Measurements from ENCODE around the gene SHMT2. TPM values are rescaled to one million over a fixed set of nuclear protein-coding genes. Genes with fewer than 3 reads are reported as not detected.
A peak's percentile ranks its signal among the peaks of the same experiment; 100 is the strongest.

Gene SHMT2
- total RNA-seq, 1 experiment from 2014 or later, result 297 TPM

- POLR2A ChIA-PET, result interaction anchor here (9.7 kb wide), 1 partner anchor 10 kb away, joined by 97 read pairs; no protein-coding TSS in a partner anchor
- Mint-ChIP-seq H3K4me1 (peaks cover 50% of the 10 kb centered on the region), H3K4me3 (no peak overlapping the region), H3K36me3 (peaks cover 35% of the 10 kb centered on the region), H3K9me3 (no peaks in the 10 kb centered on the region), H3K27ac (no peak overlapping the region), H3K27me3 (ENCODE audit: low read depth) (peaks cover 60% of the 10 kb centered on the region)
- ATAC-seq (peak; percentile 1), DNase-seq (ENCODE audit: low spot score) (peak; percentile 56)
- CTCF ChIA-PET, result interaction anchor here (10.7 to 18.5 kb wide), 2 partner anchors 9 to 21 kb away, joined by 415 to 660 read pairs; partner anchors contain the start of genes NXPH4 and SHMT2
- TF ChIP-seq EMX1 (CRISPR knock-in tag; IDR thresholded peaks at IDR 0.05) (0 out of 2 replicates have a peak, but pooled peaks have one; percentile 76), USF1 (CRISPR knock-in tag; IDR thresholded peaks at IDR 0.05) (peak; percentile 46; the same call in 1 of the 2 replicates), ZNF263 (CRISPR knock-in tag; IDR thresholded peaks at IDR 0.05; ENCODE audit: low read depth) (no peak), NR2C2 (CRISPR knock-in tag; IDR thresholded peaks at IDR 0.05) (no peak), CBFB (CRISPR knock-in tag; IDR thresholded peaks at IDR 0.05; ENCODE audit: low read depth) (no peak), ELF4 (CRISPR knock-in tag; IDR thresholded peaks at IDR 0.05; ENCODE audit: low read depth) (no peak), RELA (CRISPR knock-in tag; IDR thresholded peaks at IDR 0.05; ENCODE audit: borderline replicate concordance) (no peak), USF2 (CRISPR knock-in tag; IDR thresholded peaks at IDR 0.05) (no peak), GRHL2 (CRISPR knock-in tag; IDR thresholded peaks at IDR 0.05; ENCODE audit: insufficient replicate concordance, severe bottlenecking) (no peak), MXD4 (CRISPR knock-in tag; IDR thresholded peaks at IDR 0.05; ENCODE audit: borderline replicate concordance) (no peak), NR1H2 (CRISPR knock-in tag; IDR thresholded peaks at IDR 0.05) (no peak), JAZF1 (CRISPR knock-in tag; IDR thresholded peaks at IDR 0.05) (no peak), ZNF219 (CRISPR knock-in tag; IDR thresholded peaks at IDR 0.05; ENCODE audit: borderline replicate concordance) (no peak), TCF7 (CRISPR knock-in tag; IDR thresholded peaks at IDR 0.05; ENCODE audit: low read depth) (no peak), ZSCAN18 (CRISPR knock-in tag; IDR thresholded peaks at IDR 0.05) (no peak), CREB1 (CRISPR knock-in tag; IDR thresholded peaks at IDR 0.05) (no peak), E2F1 (CRISPR knock-in tag; IDR thresholded peaks at IDR 0.05) (no peak), SOX15 (CRISPR knock-in tag; IDR thresholded peaks at IDR 0.05) (no peak), HMGXB4 (CRISPR knock-in tag; IDR thresholded peaks at IDR 0.05) (no peak), ZNF416 (CRISPR knock-in tag; IDR thresholded peaks at IDR 0.05) (peak; percentile 83)
- TF ChIP-seq, protein P1, sequence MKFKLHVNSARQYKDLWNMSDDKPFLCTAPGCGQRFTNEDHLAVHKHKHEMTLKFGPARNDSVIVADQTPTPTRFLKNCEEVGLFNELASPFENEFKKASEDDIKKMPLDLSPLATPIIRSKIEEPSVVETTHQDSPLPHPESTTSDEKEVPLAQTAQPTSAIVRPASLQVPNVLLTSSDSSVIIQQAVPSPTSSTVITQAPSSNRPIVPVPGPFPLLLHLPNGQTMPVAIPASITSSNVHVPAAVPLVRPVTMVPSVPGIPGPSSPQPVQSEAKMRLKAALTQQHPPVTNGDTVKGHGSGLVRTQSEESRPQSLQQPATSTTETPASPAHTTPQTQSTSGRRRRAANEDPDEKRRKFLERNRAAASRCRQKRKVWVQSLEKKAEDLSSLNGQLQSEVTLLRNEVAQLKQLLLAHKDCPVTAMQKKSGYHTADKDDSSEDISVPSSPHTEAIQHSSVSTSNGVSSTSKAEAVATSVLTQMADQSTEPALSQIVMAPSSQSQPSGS (CRISPR knock-in tag; IDR thresholded peaks at IDR 0.05; ENCODE audit: borderline replicate concordance, low read depth), result no peak
- TF ChIP-seq, protein P2, sequence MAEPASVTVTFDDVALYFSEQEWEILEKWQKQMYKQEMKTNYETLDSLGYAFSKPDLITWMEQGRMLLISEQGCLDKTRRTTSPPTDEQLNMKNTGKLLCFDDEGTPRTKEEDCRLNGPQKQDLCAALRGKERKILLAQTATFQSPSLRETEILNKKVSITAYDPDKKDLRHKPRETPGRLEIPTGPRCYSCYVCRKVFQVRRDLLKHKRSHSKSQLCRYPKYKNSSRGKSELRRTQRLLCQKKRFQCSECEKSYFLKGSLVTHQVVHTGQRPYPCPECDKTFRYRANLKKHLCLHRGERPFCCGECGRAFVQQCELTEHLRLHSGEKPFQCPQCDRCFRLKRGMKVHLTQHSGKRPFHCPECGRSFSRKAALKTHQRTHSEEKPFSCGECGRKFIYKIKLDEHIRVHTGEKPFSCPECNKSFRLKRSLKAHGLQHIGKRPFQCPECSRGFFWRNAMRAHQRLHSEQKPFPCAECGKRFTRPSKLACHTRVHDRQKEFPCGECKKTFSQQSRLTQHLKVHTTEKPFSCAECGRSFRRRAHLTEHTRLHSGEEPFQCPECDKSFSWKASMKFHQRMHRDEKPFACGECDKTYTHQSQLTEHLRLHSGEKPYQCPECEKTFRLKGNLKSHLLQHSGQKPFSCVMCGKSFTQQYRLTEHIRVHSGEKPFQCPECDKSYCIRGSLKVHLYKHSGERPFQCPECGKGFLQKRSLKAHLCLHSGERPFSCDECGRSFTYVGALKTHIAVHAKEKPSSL (CRISPR knock-in tag; conservative IDR thresholded peaks at IDR 0.05), result no peak; the same call in 1 of the 2 replicates
- TF ChIP-seq, protein P3, sequence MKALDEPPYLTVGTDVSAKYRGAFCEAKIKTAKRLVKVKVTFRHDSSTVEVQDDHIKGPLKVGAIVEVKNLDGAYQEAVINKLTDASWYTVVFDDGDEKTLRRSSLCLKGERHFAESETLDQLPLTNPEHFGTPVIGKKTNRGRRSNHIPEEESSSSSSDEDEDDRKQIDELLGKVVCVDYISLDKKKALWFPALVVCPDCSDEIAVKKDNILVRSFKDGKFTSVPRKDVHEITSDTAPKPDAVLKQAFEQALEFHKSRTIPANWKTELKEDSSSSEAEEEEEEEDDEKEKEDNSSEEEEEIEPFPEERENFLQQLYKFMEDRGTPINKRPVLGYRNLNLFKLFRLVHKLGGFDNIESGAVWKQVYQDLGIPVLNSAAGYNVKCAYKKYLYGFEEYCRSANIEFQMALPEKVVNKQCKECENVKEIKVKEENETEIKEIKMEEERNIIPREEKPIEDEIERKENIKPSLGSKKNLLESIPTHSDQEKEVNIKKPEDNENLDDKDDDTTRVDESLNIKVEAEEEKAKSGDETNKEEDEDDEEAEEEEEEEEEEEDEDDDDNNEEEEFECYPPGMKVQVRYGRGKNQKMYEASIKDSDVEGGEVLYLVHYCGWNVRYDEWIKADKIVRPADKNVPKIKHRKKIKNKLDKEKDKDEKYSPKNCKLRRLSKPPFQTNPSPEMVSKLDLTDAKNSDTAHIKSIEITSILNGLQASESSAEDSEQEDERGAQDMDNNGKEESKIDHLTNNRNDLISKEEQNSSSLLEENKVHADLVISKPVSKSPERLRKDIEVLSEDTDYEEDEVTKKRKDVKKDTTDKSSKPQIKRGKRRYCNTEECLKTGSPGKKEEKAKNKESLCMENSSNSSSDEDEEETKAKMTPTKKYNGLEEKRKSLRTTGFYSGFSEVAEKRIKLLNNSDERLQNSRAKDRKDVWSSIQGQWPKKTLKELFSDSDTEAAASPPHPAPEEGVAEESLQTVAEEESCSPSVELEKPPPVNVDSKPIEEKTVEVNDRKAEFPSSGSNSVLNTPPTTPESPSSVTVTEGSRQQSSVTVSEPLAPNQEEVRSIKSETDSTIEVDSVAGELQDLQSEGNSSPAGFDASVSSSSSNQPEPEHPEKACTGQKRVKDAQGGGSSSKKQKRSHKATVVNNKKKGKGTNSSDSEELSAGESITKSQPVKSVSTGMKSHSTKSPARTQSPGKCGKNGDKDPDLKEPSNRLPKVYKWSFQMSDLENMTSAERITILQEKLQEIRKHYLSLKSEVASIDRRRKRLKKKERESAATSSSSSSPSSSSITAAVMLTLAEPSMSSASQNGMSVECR (CRISPR knock-in tag; IDR thresholded peaks at IDR 0.05; ENCODE audit: borderline replicate concordance), result no peak
Measured at GRCh38 chr12:57235017-57235727, 5.7 kb downstream of the SHMT2 start.
